K562 (cell line): ENCODE data around the gene PGBD4. TPM values are rescaled to one million over a fixed set of nuclear protein-coding genes. Genes with fewer than 3 reads are reported as not detected.

Source experiments
- ATAC-seq: fragments of 200-7000 bp; cut with Tn5 transposase; 3 replicates; pipeline ENCODE4 v1.9.1; 2020; ENCODE audit warnings: moderate library complexity
- BruUV-seq: library from RNA; stranded (reverse); fragments of 400-500 nt; replicated peaks from 2 replicates; lab custom pipeline; 2021; lab: Mats Ljungman, UMichigan
- CTCF ChIA-PET: fragments of 300-600 bp; formaldehyde crosslinking; extraction: SDS; loops from one replicate; lab custom pipeline; 2021; ENCODE audit warnings: low intra/inter-chr PET ratio; lab: Yijun Ruan, JAX
- POLR2A ChIA-PET: fragments of 300-600, 350-650 bp; sonication (Branson Sonifier 250); formaldehyde crosslinking; extraction: SDS; loops from one replicate; lab custom pipeline; 2021; ENCODE audit warnings: antibody characterized with exemption, inconsistent platforms; lab: Yijun Ruan, JAX
- DNase-seq, 4 experiments: peaks; one replicate each; pipeline versions ENCODE4 v3.0.0 to v3.0.0-alpha.2; 2011 to 2018; ENCODE audit warnings: low spot score in 3 of 4, mixed read lengths in 3 of 4; ENCODE audit errors: extremely low read depth in 1 of 4
- FAIRE-seq: peaks from 2 replicates; lab custom pipeline; 2011; peaks lifted over from hg19 to GRCh38; lab: Jason Lieb, UNC
- H2AFZ ChIP-seq: 2 replicates; pipeline ENCODE4 v1.6.0; 2011; ENCODE audit warnings: low read depth, low read length, control low read depth, inconsistent platforms
- H3K27ac ChIP-seq: fragments of 200-600 bp; 3 replicates; pipeline ENCODE4 v1.8.0; 2011; ENCODE audit warnings: low read depth, mild to moderate bottlenecking, control low read depth, inconsistent platforms, low read length, moderate library complexity, mixed read lengths; ENCODE audit errors: extremely low read depth
- H3K27me3 ChIP-seq, 2 experiments: fragments of 300-600 bp in 1 of 2; 2 replicates in 1 of 2; 3 replicates in 1 of 2; pipeline versions ENCODE4 v1.6.0 to v1.8.0; 2011; ENCODE audit warnings: inconsistent platforms in 2 of 2, low read length in 2 of 2, mild to moderate bottlenecking in 1 of 2, mixed read lengths in 1 of 2, moderate library complexity in 1 of 2; ENCODE audit not compliant: control insufficient read depth in 2 of 2, insufficient read depth in 2 of 2
- H3K36me3 ChIP-seq: fragments of 300-600 bp; 3 replicates; pipeline ENCODE4 v1.8.0; 2011; ENCODE audit warnings: mild to moderate bottlenecking, low read length, inconsistent platforms; ENCODE audit not compliant: control insufficient read depth, insufficient read depth
- H3K4me1 ChIP-seq, 2 experiments: fragments of 200-600 bp in 1 of 2; replicated peaks in 1 of 2; 2 replicates in 1 of 2; 3 replicates in 1 of 2; pipeline versions ENCODE4 v1.5.1 to v1.8.0; 2011; ENCODE audit warnings: inconsistent platforms in 2 of 2, low read length in 2 of 2, mild to moderate bottlenecking in 1 of 2, mixed read lengths in 1 of 2, moderate library complexity in 1 of 2; ENCODE audit not compliant: control insufficient read depth in 2 of 2, insufficient read depth in 2 of 2
- H3K4me2 ChIP-seq: 2 replicates; pipeline ENCODE4 v1.6.1; 2011; ENCODE audit warnings: low read length, control low read depth, inconsistent platforms, mixed read lengths; ENCODE audit not compliant: insufficient read depth
- H3K4me3 ChIP-seq: fragments of 200-600 bp; sonication (generic), shearing (Covaris generic); 2 replicates; pipeline ENCODE4 v1.5.1; 2016; ENCODE audit warnings: control low read depth, inconsistent platforms
- H3K79me2 ChIP-seq: fragments of 200-600 bp; 3 replicates; pipeline ENCODE4 v1.8.0; 2011; ENCODE audit warnings: low read length, inconsistent platforms; ENCODE audit not compliant: control insufficient read depth, insufficient read depth
- H3K9ac ChIP-seq, 2 experiments: 2 replicates each; pipeline versions ENCODE4 v1.6.0 to v1.6.1; 2011; ENCODE audit warnings: low read depth in 2 of 2, low read length in 2 of 2, control low read depth in 1 of 2, inconsistent platforms in 1 of 2, mild to moderate bottlenecking in 1 of 2, mixed read lengths in 1 of 2; ENCODE audit not compliant: insufficient read depth in 1 of 2
- H3K9me1 ChIP-seq: one replicate; pipeline ENCODE4 v1.6.0; 2011; ENCODE audit warnings: inconsistent platforms, mild to moderate bottlenecking, low read length, moderate library complexity; ENCODE audit not compliant: control insufficient read depth, insufficient read depth
- H3K9me3 ChIP-seq: replicated peaks from 2 replicates; pipeline ENCODE4 v1.5.1; 2011; ENCODE audit warnings: low read depth, low read length, inconsistent platforms; ENCODE audit not compliant: control insufficient read depth, insufficient read depth
- H4K20me1 ChIP-seq: replicated peaks from 2 replicates; pipeline ENCODE4 v1.6.1; 2011; ENCODE audit warnings: low read length, inconsistent platforms, mixed read lengths; ENCODE audit not compliant: control insufficient read depth, insufficient read depth
- MYC ChIP-seq, 2 experiments: fragments of 250-450 bp in 1 of 2; sonication (Bioruptor Pico) in 1 of 2; IDR thresholded peaks; 2 replicates each; pipeline versions ENCODE4 v1.5.1 to v1.6.1; 2012 to 2021; ENCODE audit warnings: low read depth in 2 of 2, borderline replicate concordance in 1 of 2, improper control_type of control experiment in 1 of 2, low read length in 1 of 2, mild to moderate bottlenecking in 1 of 2, moderate library complexity in 1 of 2
- NELFE ChIP-seq: IDR thresholded peaks from 2 replicates; pipeline ENCODE4 v1.6.1; 2011; ENCODE audit warnings: mild to moderate bottlenecking; ENCODE audit not compliant: insufficient read depth, insufficient read length
- TCF7L2 ChIP-seq: fragments of 150-350 bp; IDR thresholded peaks from 2 replicates; pipeline ENCODE4 v1.6.1; 2016; ENCODE audit warnings: low read depth, mild to moderate bottlenecking, low read length, moderate library complexity
- ZNF3 ChIP-seq: fragments of 250-450 bp; sonication (Bioruptor Pico); IDR thresholded peaks from 2 replicates; pipeline ENCODE4 v1.5.0; 2021; ENCODE audit warnings: mild to moderate bottlenecking, moderate library complexity
- WGBS: fragments of 100-300 bp; shearing (Covaris generic); methylation state at CpG from one replicate; pipeline ENCODE4 v1.1.6; 2016; ENCODE audit warnings: low coverage, mixed read lengths; ENCODE audit not compliant: insufficient coverage; ENCODE audit errors: missing lambda C conversion rate; 5-methylcytosine and 5-hydroxymethylcytosine counted together
- in situ Hi-C: fragments of 300-500 bp; cut with MboI; formaldehyde crosslinking; loops from 4 replicates; pipeline ENCODE4 v1.15.0; 2018; ENCODE audit warnings: inconsistent platforms, mixed read lengths
- intact Hi-C: fragments of 100-400 bp; cut with micrococcal nuclease; formaldehyde crosslinking; loops from 2 replicates; pipeline ENCODE4 v1.14.2; 2022
- polyA plus RNA-seq, 8 experiments: library from polyadenylated mRNA; depleted of rRNA in 4 of 8; stranded (reverse) in 5 of 8; unstranded in 3 of 8; fragments of >200 nt; fragmentation: Nextera tagmentation in 2 of 8; fragmentation: Illumina TruSeq in 1 of 8; extraction: Ambion mirVana in 2 of 8; extraction: Trizol in 1 of 8; gene quantifications; 2 replicates each; pipeline versions ENCODE4 v1.2.1 to v1.2.3, GENCODE V29; 2011 to 2014; ENCODE audit warnings: inconsistent platforms in 1 of 8, missing spikeins in 1 of 8
- total RNA-seq, 7 experiments: library from RNA; depleted of rRNA in 6 of 7; stranded (reverse); fragments of >200 nt in 6 of 7; fragmentation: Illumina TruSeq in 2 of 7; extraction: Trizol in 2 of 7; gene quantifications; 2 replicates each; pipeline versions ENCODE4 v1.2.1 to v1.2.3, GENCODE V29; 2011 to 2021; ENCODE audit warnings: low replicate concordance in 1 of 7
- TF ChIP-seq, protein P1 (sequence below): IDR thresholded peaks from 2 replicates; pipeline ENCODE4 v1.6.1; 2012; ENCODE audit warnings: low read depth, low read length, improper control_type of control experiment, borderline replicate concordance
- TF ChIP-seq, protein P2 (sequence below), 2 experiments: fragments of 450-650 bp; formaldehyde crosslinking in 1 of 2; IDR thresholded peaks; 2 replicates each; pipeline versions ENCODE4 v1.4.0 to v1.6.1; 2014 to 2020; ENCODE audit warnings: mild to moderate bottlenecking in 2 of 2, borderline replicate concordance in 1 of 2, low read depth in 1 of 2

Gene PGBD4
- total and polyA plus RNA-seq, 9 of the 15 experiments (the other 6 are each of a cell fraction or from before 2014, with no cell fraction given): 2.1 to 4.9 (median 2.7) TPM

DNA sequence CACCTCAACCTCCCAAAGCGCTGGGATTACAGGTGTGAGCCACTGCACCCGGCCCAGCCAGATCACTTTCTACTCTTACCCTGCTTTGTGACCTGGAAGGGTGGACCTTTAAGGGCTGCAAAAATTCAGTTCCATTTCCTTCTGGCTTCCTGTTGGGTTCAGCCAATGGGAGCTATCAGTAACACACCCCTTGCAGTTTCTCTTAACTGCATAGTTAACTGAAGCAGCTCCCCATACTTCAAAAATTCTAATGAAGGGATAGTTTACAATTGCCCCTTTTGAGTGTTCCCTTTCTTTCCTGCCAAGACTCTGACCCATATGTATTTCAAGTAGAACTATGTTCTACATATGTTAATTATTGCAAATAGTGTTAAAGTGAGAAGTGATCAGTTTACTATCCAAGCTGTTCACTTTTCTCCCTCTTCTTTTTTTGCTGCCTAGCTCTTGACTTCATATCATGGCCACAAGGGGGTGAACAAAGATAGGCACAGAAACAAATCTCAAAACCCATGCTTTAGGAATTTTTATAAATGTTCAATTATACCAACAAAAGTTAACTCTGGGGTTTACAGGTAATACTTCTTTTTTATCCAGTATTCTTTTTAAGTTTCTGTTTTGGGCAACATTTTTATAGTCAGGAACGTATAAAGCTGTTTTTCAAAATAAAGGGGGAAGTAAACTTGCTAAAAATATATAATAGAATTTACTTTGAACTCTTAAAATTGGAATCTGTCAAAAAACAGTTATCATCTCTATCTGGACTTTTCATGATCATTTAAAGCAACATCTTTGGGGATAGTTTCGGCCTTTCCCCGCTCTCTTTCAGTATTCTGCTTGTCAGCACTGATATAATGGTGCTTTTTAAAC, 8.1 kb downstream of the PGBD4 start (continued):
- TF ChIP-seq, protein P1, sequence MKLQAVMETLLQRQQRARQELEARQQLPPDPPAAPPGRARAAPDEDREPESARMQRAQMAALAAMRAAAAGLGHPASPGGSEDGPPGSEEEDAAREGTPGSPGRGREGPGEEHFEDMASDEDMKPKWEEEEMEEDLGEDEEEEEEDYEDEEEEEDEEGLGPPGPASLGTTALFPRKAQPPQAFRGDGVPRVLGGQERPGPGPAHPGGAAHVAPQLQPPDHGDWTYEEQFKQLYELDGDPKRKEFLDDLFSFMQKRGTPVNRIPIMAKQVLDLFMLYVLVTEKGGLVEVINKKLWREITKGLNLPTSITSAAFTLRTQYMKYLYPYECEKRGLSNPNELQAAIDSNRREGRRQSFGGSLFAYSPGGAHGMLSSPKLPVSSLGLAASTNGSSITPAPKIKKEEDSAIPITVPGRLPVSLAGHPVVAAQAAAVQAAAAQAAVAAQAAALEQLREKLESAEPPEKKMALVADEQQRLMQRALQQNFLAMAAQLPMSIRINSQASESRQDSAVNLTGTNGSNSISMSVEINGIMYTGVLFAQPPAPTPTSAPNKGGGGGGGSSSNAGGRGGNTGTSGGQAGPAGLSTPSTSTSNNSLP: peak; percentile 53; the same call in 1 of the 2 replicates
- no peak for TF ChIP-seq ZNF3 (CRISPR knock-in tag)

DNA sequence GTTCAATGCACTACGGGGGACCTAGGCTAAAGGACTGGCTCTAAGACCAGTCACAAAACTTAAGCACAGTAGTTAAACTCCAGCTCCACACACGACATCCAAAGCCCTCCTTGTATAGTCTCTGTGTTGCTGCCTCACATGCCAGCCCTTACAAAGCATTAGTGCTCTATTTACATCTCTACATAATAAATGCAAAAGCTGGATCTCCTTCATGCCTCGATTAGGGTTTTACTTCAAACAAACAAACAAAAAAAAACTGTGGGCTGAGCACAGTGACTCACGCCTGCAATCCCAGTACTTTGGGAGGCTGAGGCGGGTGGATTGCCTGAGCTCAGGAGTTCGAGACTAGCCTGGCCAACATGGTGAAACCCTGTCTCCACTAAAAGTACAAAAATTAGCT, 9.6 kb downstream of the PGBD4 start:
- ChIA-PET POLR2A (interaction anchor here (0.7 to 2.6 kb wide), 4 partner anchors 13 to 99 kb away, joined by 5 to 12 read pairs (median 6); partner anchors contain the start of gene KATNBL1), CTCF (interaction anchor here (2.6 kb wide), 1 partner anchor 99 kb away, joined by 18 read pairs; the partner anchor contains the start of gene KATNBL1)
- Histone ChIP-seq H3K4me1 (no peaks in the 10 kb centered on the region), H3K4me3 (no peak overlapping the region), H4K20me1 (no peaks in the 10 kb centered on the region), H3K27ac (no peak overlapping the region), H3K4me2 (no peak overlapping the region), H3K79me2 (no peaks in the 10 kb centered on the region), H3K27me3 (no peaks in the 10 kb centered on the region), H3K9me3 (no peaks in the 10 kb centered on the region), H3K36me3 (no peaks in the 10 kb centered on the region), H3K9me1 (no peaks in the 10 kb centered on the region), H2AFZ (peak overlapping the region; percentile 43), H3K9ac (no peak overlapping the region)
- DNase-seq: no peak
- intact Hi-C loops (no loop called here), in situ Hi-C loops (no loop called here)
- no peak for ATAC-seq
- 27% methylated on average over 6 of the region's 6 CpGs for WGBS
- FAIRE-seq: no peak
- BruUV-seq: no TSS peak
- TF ChIP-seq NELFE: no peak
- no peak for TF ChIP-seq TCF7L2
- TF ChIP-seq, protein P2, sequence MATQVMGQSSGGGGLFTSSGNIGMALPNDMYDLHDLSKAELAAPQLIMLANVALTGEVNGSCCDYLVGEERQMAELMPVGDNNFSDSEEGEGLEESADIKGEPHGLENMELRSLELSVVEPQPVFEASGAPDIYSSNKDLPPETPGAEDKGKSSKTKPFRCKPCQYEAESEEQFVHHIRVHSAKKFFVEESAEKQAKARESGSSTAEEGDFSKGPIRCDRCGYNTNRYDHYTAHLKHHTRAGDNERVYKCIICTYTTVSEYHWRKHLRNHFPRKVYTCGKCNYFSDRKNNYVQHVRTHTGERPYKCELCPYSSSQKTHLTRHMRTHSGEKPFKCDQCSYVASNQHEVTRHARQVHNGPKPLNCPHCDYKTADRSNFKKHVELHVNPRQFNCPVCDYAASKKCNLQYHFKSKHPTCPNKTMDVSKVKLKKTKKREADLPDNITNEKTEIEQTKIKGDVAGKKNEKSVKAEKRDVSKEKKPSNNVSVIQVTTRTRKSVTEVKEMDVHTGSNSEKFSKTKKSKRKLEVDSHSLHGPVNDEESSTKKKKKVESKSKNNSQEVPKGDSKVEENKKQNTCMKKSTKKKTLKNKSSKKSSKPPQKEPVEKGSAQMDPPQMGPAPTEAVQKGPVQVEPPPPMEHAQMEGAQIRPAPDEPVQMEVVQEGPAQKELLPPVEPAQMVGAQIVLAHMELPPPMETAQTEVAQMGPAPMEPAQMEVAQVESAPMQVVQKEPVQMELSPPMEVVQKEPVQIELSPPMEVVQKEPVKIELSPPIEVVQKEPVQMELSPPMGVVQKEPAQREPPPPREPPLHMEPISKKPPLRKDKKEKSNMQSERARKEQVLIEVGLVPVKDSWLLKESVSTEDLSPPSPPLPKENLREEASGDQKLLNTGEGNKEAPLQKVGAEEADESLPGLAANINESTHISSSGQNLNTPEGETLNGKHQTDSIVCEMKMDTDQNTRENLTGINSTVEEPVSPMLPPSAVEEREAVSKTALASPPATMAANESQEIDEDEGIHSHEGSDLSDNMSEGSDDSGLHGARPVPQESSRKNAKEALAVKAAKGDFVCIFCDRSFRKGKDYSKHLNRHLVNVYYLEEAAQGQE (IDR thresholded peaks at IDR 0.05; ENCODE audit: borderline replicate concordance): no peak
- TF ChIP-seq, protein P2 (CRISPR knock-in tag; IDR thresholded peaks at IDR 0.05; ENCODE audit: low read depth): no peak
- TF ChIP-seq MYC (IDR thresholded peaks at IDR 0.05; ENCODE audit: low read depth, low read length): no peak
- no peak for TF ChIP-seq MYC (CRISPR knock-in tag; IDR thresholded peaks at IDR 0.05; ENCODE audit: borderline replicate concordance, low read depth)
